ENCODE results near the gene ADGRF4. TPM values are rescaled to one million over a fixed set of nuclear protein-coding genes. Genes with fewer than 3 reads are reported as not detected.

Gene ADGRF4
- total RNA-seq, 1 experiment from 2014 or later: 0.10 TPM

GRCh38 chr6:47661960-47662359 is 36.4 kb upstream of the ADGRF4 start:
- intact Hi-C loops (cut with micrococcal nuclease; ENCODE audit: unreplicated experiment): no loop called here
- Histone ChIP-seq H3K4me1 (ENCODE audit: control insufficient read depth, insufficient read depth, low read length) (no peaks in the 10 kb centered on the region), H3K9me3 (ENCODE audit: control insufficient read depth, insufficient read depth, low read depth, low read length) (no peaks in the 10 kb centered on the region), H3K4me3 (ENCODE audit: low read depth in 2 of 2, low read length in 2 of 2) (no peak overlapping the region), H3K27ac (ENCODE audit: low read length) (no peak overlapping the region), H3K27me3 (ENCODE audit: control insufficient read depth, insufficient read depth, low read length) (no peaks in the 10 kb centered on the region), H3K36me3 (ENCODE audit: control insufficient read depth, insufficient read depth, low read length) (no peaks in the 10 kb centered on the region)
- BruUV-seq (replicated peaks): no TSS peak
- in situ Hi-C loops (cut with HindIII; ENCODE audit: low pct_unique_long_range_greater_than_20kb, low sequenced_read_pairs): no loop called here
- no peak for TF ChIP-seq REST (IDR thresholded peaks at IDR 0.05; ENCODE audit: insufficient read depth in 1 of 2, low read depth in 2 of 2, low read length in 1 of 2)
- TF ChIP-seq TCF7L2 (IDR thresholded peaks at IDR 0.05; ENCODE audit: low read depth, low read length): no peak
- no peak for TF ChIP-seq CTCF (IDR thresholded peaks at IDR 0.05)
- TF ChIP-seq SIN3A (IDR thresholded peaks at IDR 0.05; ENCODE audit: borderline replicate concordance, insufficient read depth, low read depth, low read length): no peak
- TF ChIP-seq POLR2AphosphoS5 (IDR thresholded peaks at IDR 0.05; ENCODE audit: low read depth, low read length): no peak
- no peak for DNase-seq (ENCODE audit: low read depth, low spot score)
- POLR2A ChIA-PET: no interaction called here
- CTCF ChIA-PET: no interaction called here
- ATAC-seq: no peak

- Histone ChIP-seq H3K27ac (ENCODE audit: low read length) (no peak overlapping the region), H3K9me3 (ENCODE audit: control insufficient read depth, insufficient read depth, low read depth, low read length) (no peaks in the 10 kb centered on the region), H3K4me1 (ENCODE audit: control insufficient read depth, insufficient read depth, low read length) (no peaks in the 10 kb centered on the region), H3K4me3 (ENCODE audit: low read depth in 2 of 2, low read length in 2 of 2) (no peak overlapping the region), H3K36me3 (ENCODE audit: control insufficient read depth, insufficient read depth, low read length) (no peaks in the 10 kb centered on the region), H3K27me3 (ENCODE audit: control insufficient read depth, insufficient read depth, low read length) (no peaks in the 10 kb centered on the region)
- CTCF ChIA-PET: no interaction called here
- ATAC-seq: no peak
- POLR2A ChIA-PET: no interaction called here
- intact Hi-C loops (cut with micrococcal nuclease; ENCODE audit: unreplicated experiment): no loop called here
- TF ChIP-seq TCF7L2 (IDR thresholded peaks at IDR 0.05; ENCODE audit: low read depth, low read length) (no peak), REST (IDR thresholded peaks at IDR 0.05; ENCODE audit: insufficient read depth in 1 of 2, low read depth in 2 of 2, low read length in 1 of 2) (no peak), SIN3A (IDR thresholded peaks at IDR 0.05; ENCODE audit: borderline replicate concordance, insufficient read depth, low read depth, low read length) (no peak), CTCF (IDR thresholded peaks at IDR 0.05) (no peak), POLR2AphosphoS5 (IDR thresholded peaks at IDR 0.05; ENCODE audit: low read depth, low read length) (no peak)
- in situ Hi-C loops (cut with HindIII; ENCODE audit: low pct_unique_long_range_greater_than_20kb, low sequenced_read_pairs): no loop called here
- no peak for DNase-seq (ENCODE audit: low read depth, low spot score)
- BruUV-seq (replicated peaks): no TSS peak
Observed at GRCh38 chr6:47663462-47664216, 34.7 kb upstream of the ADGRF4 start.
